Nephron (organoid): ENCODE results near the gene CMTM7.
A peak's percentile ranks its signal among the peaks of the same experiment; 100 is the strongest.
"Not testable (repeated sequence)": the region's sequence is repeated elsewhere in the genome, so short reads cannot be mapped to it uniquely, and the experiment has no call there.

ENCODE experiments used
- H3K27ac Mint-ChIP-seq, 3 experiments: 2 replicates each; pipeline ENCODE4 v1.8.0; 2020; ENCODE audit warnings: mixed read lengths in 3 of 3, mild to moderate bottlenecking in 2 of 3, moderate library complexity in 1 of 3
- H3K27me3 Mint-ChIP-seq: 2 replicates; pipeline ENCODE4 v1.8.0; 2021; ENCODE audit warnings: low read depth, mild to moderate bottlenecking, moderate library complexity, mixed read lengths
- H3K36me3 Mint-ChIP-seq: 2 replicates; pipeline ENCODE4 v1.8.0; 2020; ENCODE audit warnings: low read depth, mixed read lengths
- H3K4me1 Mint-ChIP-seq: 2 replicates; pipeline ENCODE4 v1.8.0; 2020; ENCODE audit warnings: mixed read lengths
- H3K4me3 Mint-ChIP-seq, 3 experiments: 2 replicates each; pipeline ENCODE4 v1.8.0; 2020; ENCODE audit warnings: mild to moderate bottlenecking in 3 of 3, mixed read lengths in 3 of 3, moderate library complexity in 2 of 3
- H3K9me3 Mint-ChIP-seq: 2 replicates; pipeline ENCODE4 v1.8.0; 2020; ENCODE audit warnings: mixed read lengths
- TF ChIP-seq, protein P1 (sequence below), 3 experiments: fragments of 200-600 bp; sonication (generic); IDR thresholded peaks; one replicate each; pipeline ENCODE4 v1.5.0; 2021; ENCODE audit warnings: antibody characterized with exemption in 3 of 3; ENCODE audit not compliant: unreplicated experiment in 3 of 3

CMTM7 gene

GRCh38 chr3:32383136-32383711, 8.4 kb upstream of the CMTM7 start:
- no peaks in the 10 kb centered on the region for H3K36me3 Mint-ChIP-seq
- no peak overlapping the region for H3K4me3 Mint-ChIP-seq
- H3K27ac Mint-ChIP-seq = no peak overlapping the region
- H3K27me3 Mint-ChIP-seq = peaks cover 11% of the 10 kb centered on the region
- H3K4me1 Mint-ChIP-seq = peaks cover 5% of the 10 kb centered on the region
- H3K9me3 Mint-ChIP-seq = no peaks in the 10 kb centered on the region
- TF ChIP-seq, protein P1, sequence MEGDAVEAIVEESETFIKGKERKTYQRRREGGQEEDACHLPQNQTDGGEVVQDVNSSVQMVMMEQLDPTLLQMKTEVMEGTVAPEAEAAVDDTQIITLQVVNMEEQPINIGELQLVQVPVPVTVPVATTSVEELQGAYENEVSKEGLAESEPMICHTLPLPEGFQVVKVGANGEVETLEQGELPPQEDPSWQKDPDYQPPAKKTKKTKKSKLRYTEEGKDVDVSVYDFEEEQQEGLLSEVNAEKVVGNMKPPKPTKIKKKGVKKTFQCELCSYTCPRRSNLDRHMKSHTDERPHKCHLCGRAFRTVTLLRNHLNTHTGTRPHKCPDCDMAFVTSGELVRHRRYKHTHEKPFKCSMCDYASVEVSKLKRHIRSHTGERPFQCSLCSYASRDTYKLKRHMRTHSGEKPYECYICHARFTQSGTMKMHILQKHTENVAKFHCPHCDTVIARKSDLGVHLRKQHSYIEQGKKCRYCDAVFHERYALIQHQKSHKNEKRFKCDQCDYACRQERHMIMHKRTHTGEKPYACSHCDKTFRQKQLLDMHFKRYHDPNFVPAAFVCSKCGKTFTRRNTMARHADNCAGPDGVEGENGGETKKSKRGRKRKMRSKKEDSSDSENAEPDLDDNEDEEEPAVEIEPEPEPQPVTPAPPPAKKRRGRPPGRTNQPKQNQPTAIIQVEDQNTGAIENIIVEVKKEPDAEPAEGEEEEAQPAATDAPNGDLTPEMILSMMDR (IDR thresholded peaks at IDR 0.05; ENCODE audit: unreplicated experiment in 3 of 3) = no peak

DNA sequence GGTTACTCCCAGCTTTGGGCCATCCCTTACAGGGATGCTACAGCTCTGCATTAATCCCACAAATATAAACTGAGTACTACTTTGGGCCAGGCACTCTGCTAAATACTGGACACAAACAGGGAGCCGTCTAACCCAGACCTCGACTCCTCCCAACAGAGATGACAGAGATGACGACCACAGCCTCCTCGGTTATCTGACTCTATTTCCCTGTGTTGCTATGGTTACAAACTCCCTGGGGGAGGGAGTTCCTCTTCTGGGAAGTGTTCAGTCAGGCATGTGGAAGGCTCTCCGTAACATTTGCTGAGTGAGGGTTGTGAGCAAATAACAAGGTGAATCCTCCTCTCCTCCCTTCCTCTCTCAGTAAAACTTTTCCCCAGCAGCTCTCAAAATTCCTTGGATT, 6.7 kb upstream of the CMTM7 start:
- Mint-ChIP-seq H3K4me3 (no peak overlapping the region), H3K4me1 (peaks cover 5% of the 10 kb centered on the region), H3K9me3 (no peaks in the 10 kb centered on the region), H3K36me3 (no peaks in the 10 kb centered on the region), H3K27me3 (peaks cover 11% of the 10 kb centered on the region), H3K27ac (peak overlapping the region in 1 of 3 experiments; percentile 39)
- TF ChIP-seq, protein P1 (IDR thresholded peaks at IDR 0.05; ENCODE audit: unreplicated experiment in 3 of 3) = no peak

GRCh38 chr3:32387512-32387911, 4.1 kb upstream of the CMTM7 start:
- Mint-ChIP-seq H3K4me3 (no peak overlapping the region), H3K9me3 (no peaks in the 10 kb centered on the region), H3K36me3 (no peaks in the 10 kb centered on the region), H3K27me3 (peaks cover 20% of the 10 kb centered on the region), H3K27ac (no peak overlapping the region), H3K4me1 (peaks cover 5% of the 10 kb centered on the region)
- TF ChIP-seq, protein P1 (IDR thresholded peaks at IDR 0.05; ENCODE audit: unreplicated experiment in 3 of 3) = no peak

GRCh38 chr3:32389577-32389976, 2.1 kb upstream of the CMTM7 start:
- peaks cover 11% of the 10 kb centered on the region for H3K4me1 Mint-ChIP-seq
- not testable (repeated sequence) for H3K9me3 Mint-ChIP-seq

DNA sequence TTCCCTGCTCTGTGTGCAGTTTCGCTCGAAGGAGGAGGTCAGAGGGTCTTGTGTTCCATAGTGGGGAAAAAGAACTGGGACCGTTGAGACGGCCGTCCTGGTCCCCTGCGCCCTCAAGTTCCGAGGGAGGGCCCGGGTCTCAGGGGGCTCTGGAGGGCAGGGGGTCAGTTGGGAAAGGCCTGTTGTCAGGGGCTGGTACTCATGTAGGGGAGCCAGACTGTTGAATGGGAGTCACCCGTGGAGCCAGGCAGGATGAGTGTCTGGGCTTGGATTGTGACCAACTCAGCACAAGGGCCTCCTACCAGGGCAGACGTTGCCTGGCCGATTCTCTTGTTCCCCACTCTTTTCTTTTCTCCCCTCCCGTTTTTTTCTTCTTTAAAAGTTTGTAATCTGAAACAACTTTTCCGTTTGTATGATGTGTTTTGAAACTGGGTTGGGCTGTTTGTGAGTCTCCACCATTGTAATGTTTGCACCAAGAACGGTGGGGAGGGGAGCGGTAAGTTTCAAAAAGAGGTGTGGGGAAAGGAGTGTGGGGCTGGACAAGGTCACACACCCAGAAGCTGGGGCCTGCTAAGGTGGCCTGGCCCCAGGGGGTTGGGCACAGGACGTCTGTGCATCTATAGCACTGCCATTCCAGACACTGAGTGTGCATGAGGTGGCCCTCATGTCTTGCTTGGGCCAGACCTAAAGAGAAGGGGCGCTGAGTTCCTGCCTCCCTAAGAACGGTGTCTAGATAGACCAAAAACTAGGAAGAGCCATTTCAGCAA, 1.1 kb downstream of the CMTM7 start:
- H3K27me3 Mint-ChIP-seq = peaks cover 23% of the 10 kb centered on the region
- H3K27ac Mint-ChIP-seq = peak overlapping the region; percentile 68 to 83 (median 73)
- H3K4me3 Mint-ChIP-seq = peak overlapping the region; percentile 96 to 99 (median 97)
- peaks cover 6% of the 10 kb centered on the region for H3K4me1 Mint-ChIP-seq
- H3K9me3 Mint-ChIP-seq = no peaks in the 10 kb centered on the region
- TF ChIP-seq, protein P1 (IDR thresholded peaks at IDR 0.05; ENCODE audit: unreplicated experiment in 3 of 3) = no peak
- peaks cover 4% of the 10 kb centered on the region for H3K36me3 Mint-ChIP-seq

More at GRCh38 chr3:32389577-32389976, 2.1 kb upstream of the CMTM7 start:
- H3K27ac Mint-ChIP-seq, H3K36me3 Mint-ChIP-seq: not testable (repeated sequence)
- peaks cover 29% of the 10 kb centered on the region for H3K27me3 Mint-ChIP-seq
- H3K4me3 Mint-ChIP-seq = peak overlapping the region in 2 of 3 experiments; percentile 34 to 36

- Mint-ChIP-seq H3K9me3 (no peaks in the 10 kb centered on the region), H3K4me3 (no peak overlapping the region), H3K27ac (no peak overlapping the region)
These were observed 3.8 kb downstream of the CMTM7 start for GRCh38 chr3:32395496-32395895.

More at GRCh38 chr3:32395496-32395895, 3.8 kb downstream of the CMTM7 start:
- H3K36me3 Mint-ChIP-seq = peaks cover 4% of the 10 kb centered on the region
- TF ChIP-seq, protein P1 (IDR thresholded peaks at IDR 0.05; ENCODE audit: unreplicated experiment in 3 of 3) = no peak
- H3K27me3 Mint-ChIP-seq = peaks cover 21% of the 10 kb centered on the region
- peaks cover 12% of the 10 kb centered on the region for H3K4me1 Mint-ChIP-seq
